ENCODE results near the gene SPDYE4.

Gene SPDYE4

GRCh38 chr17:8793649-8794048, 35.3 kb upstream of the SPDYE4 start:
- no peak for DNase-seq (ENCODE audit: low read depth)
- TF ChIP-seq CTCF (conservative IDR thresholded peaks at IDR 0.05; ENCODE audit: low read depth, low read length), result no peak
- H3K4me3 ChIP-seq (ENCODE audit: low read depth, low read length), result no peak overlapping the region

- TF ChIP-seq CTCF (conservative IDR thresholded peaks at IDR 0.05; ENCODE audit: low read depth, low read length), result no peak
- no peak overlapping the region for H3K4me3 ChIP-seq (ENCODE audit: low read depth, low read length)
- DNase-seq (ENCODE audit: low read depth), result no peak
These were observed 34.3 kb upstream of the SPDYE4 start for GRCh38 chr17:8792646-8793045.

GRCh38 chr17:8791910-8792270, 33.5 kb upstream of the SPDYE4 start:
- TF ChIP-seq CTCF (conservative IDR thresholded peaks at IDR 0.05; ENCODE audit: low read depth, low read length), result no peak
- peak; percentile 49 for DNase-seq (ENCODE audit: low read depth)
- H3K4me3 ChIP-seq (ENCODE audit: low read depth, low read length), result no peak overlapping the region

GRCh38 chr17:8791248-8791909, 33.0 kb upstream of the SPDYE4 start:
- peak; percentile 18 for TF ChIP-seq CTCF (conservative IDR thresholded peaks at IDR 0.05; ENCODE audit: low read depth, low read length)
- H3K4me3 ChIP-seq (ENCODE audit: low read depth, low read length), result no peak overlapping the region
- DNase-seq (ENCODE audit: low read depth), result no peak

- no peak for DNase-seq (ENCODE audit: low read depth)
- H3K4me3 ChIP-seq (ENCODE audit: low read depth, low read length), result no peak overlapping the region
- no peak for TF ChIP-seq CTCF (conservative IDR thresholded peaks at IDR 0.05; ENCODE audit: low read depth, low read length)
These were observed 31.4 kb upstream of the SPDYE4 start for GRCh38 chr17:8789743-8790142.

GRCh38 chr17:8788998-8789397, 30.7 kb upstream of the SPDYE4 start:
- no peak overlapping the region for H3K4me3 ChIP-seq (ENCODE audit: low read depth, low read length)
- DNase-seq (ENCODE audit: low read depth), result no peak
- no peak for TF ChIP-seq CTCF (conservative IDR thresholded peaks at IDR 0.05; ENCODE audit: low read depth, low read length)

All from choroid plexus epithelial cell (primary cell).